ENCODE data around the gene ZBTB21.

GRCh38 chr21:42002421-42002958 lies 7.7 kb downstream of the ZBTB21 start:
- TF ChIP-seq POLR2AphosphoS5 (IDR thresholded peaks at IDR 0.05) (no peak), CTCF (IDR thresholded peaks at IDR 0.05) (no peak), POLR2A (IDR thresholded peaks at IDR 0.05) (no peak), EP300 (IDR thresholded peaks at IDR 0.05) (no peak)

Measured in upper lobe of left lung (tissue), 4 donors.